Thyroid gland (tissue), 4 donors: Measurements from ENCODE around the gene TMEM51. TPM values are rescaled to one million over a fixed set of nuclear protein-coding genes. Genes with fewer than 3 reads are reported as not detected.
"Not testable (repeated sequence)": the region's sequence is repeated elsewhere in the genome, so short reads cannot be mapped to it uniquely, and the experiment has no call there.

Source experiments
- DNase-seq, 2 donors: peaks; one replicate each; pipeline ENCODE4 v3.0.0-alpha.2; 2019
- H3K27ac ChIP-seq, 3 donors: fragments of 200-600 bp; sonication (generic); 1 replicate in 2 of 3; 2 replicates in 1 of 3; pipeline ENCODE4 v1.5.1; 2016 to 2019; ENCODE audit warnings: mild to moderate bottlenecking in 1 of 3, moderate library complexity in 1 of 3
- H3K27me3 ChIP-seq: fragments of 200-600 bp; sonication (generic); one replicate; pipeline ENCODE4 v1.5.1; 2019
- H3K36me3 ChIP-seq, 2 donors: fragments of 200-600 bp; sonication (generic); one replicate each; pipeline ENCODE4 v1.5.1; 2016 to 2019
- H3K4me1 ChIP-seq, 2 donors: fragments of 200-600 bp; sonication (generic); one replicate each; pipeline ENCODE4 v1.5.1; 2017 to 2019
- H3K4me3 ChIP-seq, 3 donors: fragments of 200-600 bp; sonication (generic); replicated peaks in 1 of 3; 1 replicate in 2 of 3; 2 replicates in 1 of 3; pipeline ENCODE4 v1.5.1; 2016; ENCODE audit warnings: mild to moderate bottlenecking in 1 of 3
- H3K9me3 ChIP-seq: fragments of 200-600 bp; sonication (generic); one replicate; pipeline ENCODE4 v1.5.1; 2017
- POLR2A ChIP-seq, 2 donors: fragments of 450-650 bp; IDR thresholded peaks; one replicate each; pipeline ENCODE4 v1.6.1; 2017; ENCODE audit warnings: antibody characterized with exemption in 2 of 2, mild to moderate bottlenecking in 2 of 2, moderate library complexity in 1 of 2
- WGBS, 2 donors: methylation state at CpG; one replicate each; pipeline ENCODE4 v1.1.5; 2017; 5-methylcytosine and 5-hydroxymethylcytosine counted together
- intact Hi-C: fragments of 100-400 bp; cut with DNase I; formaldehyde crosslinking; loops from one replicate; pipeline ENCODE4 v1.15.1; 2023
- total RNA-seq, 4 donors: library from RNA; depleted of rRNA; stranded (reverse); fragments of >200 nt; gene quantifications; one replicate each; pipeline ENCODE4 v1.2.3, GENCODE V29; 2016
- TF ChIP-seq, protein P1 (sequence below), 6 experiments: fragments of 200-600 bp in 3 of 6; fragments of 450-650 bp in 3 of 6; sonication (generic) in 3 of 6; IDR thresholded peaks; one replicate each; pipeline ENCODE4 v1.5.1; 2016 to 2019; ENCODE audit warnings: antibody characterized with exemption in 6 of 6, mild to moderate bottlenecking in 2 of 6, inconsistent platforms in 1 of 6, moderate library complexity in 1 of 6

Gene TMEM51
- total RNA-seq, 4 donors from 2014 or later = 3.7 to 12.0 (median 6.4) TPM

DNA sequence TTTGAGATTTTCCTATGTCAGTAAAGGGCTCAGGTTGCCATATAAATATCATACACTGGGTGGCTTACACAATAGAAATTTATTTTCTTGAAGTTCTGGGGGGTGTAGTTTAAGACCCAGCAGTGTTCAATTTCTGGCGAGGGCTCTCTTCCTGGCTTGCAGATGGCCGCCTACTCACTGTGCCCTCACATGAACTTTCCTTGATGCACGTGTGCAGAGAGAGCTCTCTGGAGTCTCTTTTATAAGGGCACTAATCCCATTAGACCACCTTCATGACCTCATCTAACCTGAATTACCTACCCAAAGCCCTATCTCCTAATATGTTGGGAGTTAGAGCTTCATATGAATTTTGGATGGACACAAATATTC lies 21.1 kb downstream of the TMEM51 start:
- no peak overlapping the region for H3K27ac ChIP-seq
- WGBS, 2 donors = 48 to 66% methylated on average over 3 of the region's 3 CpGs

DNA sequence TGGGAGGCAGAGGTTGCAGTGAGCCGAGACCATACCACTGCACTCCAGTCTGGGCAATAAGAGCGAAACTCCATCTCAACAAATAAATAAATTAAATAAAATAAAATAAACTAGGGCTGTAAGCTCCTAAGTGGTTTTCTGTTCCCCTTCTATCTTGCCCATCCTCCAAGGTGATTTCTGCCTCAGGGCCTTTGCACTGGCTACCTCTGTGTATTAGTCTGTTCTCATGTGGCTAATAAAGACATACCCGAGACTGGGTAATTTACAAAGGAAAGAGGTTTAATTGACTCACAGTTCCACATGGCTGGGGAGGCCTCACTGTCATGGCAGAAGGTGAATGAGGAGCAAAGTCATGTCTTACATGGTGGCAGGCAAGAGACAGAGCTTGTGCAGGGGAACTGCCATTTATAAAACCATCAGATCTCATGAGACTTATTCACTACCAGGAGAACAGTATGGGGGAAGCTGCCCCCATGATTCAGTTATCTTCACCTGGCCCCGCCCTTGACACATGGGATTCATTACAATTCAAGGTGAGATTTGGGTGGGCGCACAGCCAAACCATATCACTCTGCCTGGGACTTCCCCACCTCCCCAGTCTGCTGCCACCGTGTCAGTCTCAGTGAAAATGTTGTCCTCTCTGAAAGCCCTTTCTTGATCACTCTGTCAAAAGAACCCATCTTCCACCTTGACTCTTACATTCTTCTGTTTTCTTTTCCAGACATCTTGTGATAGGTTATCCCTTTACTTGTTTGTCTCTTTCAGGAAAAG lies 22.0 kb downstream of the TMEM51 start:
- WGBS, 2 donors = 94 to 95% methylated on average over 6 of the region's 6 CpGs
- H3K4me3 ChIP-seq, DNase-seq, H3K27me3 ChIP-seq, H3K9me3 ChIP-seq, H3K27ac ChIP-seq, H3K36me3 ChIP-seq, intact Hi-C loops: not testable (repeated sequence)
- peaks cover 8 to 23% of the 10 kb centered on the region in 2 donors for H3K4me1 ChIP-seq

More for the DNA sequence above, 21.1 kb downstream of the TMEM51 start:
- no peak for TF ChIP-seq POLR2A (IDR thresholded peaks at IDR 0.05)
- TF ChIP-seq, protein P1, sequence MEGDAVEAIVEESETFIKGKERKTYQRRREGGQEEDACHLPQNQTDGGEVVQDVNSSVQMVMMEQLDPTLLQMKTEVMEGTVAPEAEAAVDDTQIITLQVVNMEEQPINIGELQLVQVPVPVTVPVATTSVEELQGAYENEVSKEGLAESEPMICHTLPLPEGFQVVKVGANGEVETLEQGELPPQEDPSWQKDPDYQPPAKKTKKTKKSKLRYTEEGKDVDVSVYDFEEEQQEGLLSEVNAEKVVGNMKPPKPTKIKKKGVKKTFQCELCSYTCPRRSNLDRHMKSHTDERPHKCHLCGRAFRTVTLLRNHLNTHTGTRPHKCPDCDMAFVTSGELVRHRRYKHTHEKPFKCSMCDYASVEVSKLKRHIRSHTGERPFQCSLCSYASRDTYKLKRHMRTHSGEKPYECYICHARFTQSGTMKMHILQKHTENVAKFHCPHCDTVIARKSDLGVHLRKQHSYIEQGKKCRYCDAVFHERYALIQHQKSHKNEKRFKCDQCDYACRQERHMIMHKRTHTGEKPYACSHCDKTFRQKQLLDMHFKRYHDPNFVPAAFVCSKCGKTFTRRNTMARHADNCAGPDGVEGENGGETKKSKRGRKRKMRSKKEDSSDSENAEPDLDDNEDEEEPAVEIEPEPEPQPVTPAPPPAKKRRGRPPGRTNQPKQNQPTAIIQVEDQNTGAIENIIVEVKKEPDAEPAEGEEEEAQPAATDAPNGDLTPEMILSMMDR (IDR thresholded peaks at IDR 0.05) = no peak
- Histone ChIP-seq H3K4me3 (no peak overlapping the region), H3K27me3 (no peaks in the 10 kb centered on the region), H3K36me3 (no peaks in the 10 kb centered on the region), H3K4me1 (peaks cover 8 to 23% of the 10 kb centered on the region in 2 donors), H3K9me3 (no peaks in the 10 kb centered on the region)
- no peak for DNase-seq
- intact Hi-C loops = no loop called here

DNA sequence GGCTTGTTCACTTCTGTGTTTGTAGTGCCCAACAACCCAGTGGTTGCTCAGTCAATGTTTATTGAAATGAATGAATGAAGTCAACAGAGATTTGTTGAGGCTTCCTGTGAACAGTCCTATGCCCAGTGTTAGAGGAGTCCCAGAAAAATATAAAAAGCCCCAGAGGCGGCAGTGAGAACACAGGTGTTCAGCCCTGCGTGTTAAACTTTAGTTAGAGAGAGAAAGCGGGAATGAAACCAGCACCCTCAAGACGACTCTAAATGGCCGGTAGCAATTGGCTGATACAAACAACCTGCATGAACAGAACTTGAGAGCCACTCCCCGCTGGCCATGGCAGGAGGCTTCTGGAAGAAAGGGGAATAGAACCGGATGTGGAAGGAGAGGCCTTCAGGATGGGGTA lies 22.6 kb downstream of the TMEM51 start:
- intact Hi-C loops = no loop called here
- 77 to 88% methylated on average over 7 of the region's 7 CpGs for WGBS, 2 donors
- Histone ChIP-seq H3K27me3 (no peaks in the 10 kb centered on the region), H3K9me3 (no peaks in the 10 kb centered on the region), H3K36me3 (no peaks in the 10 kb centered on the region), H3K27ac (no peak overlapping the region), H3K4me1 (peaks cover 8 to 23% of the 10 kb centered on the region in 2 donors), H3K4me3 (no peak overlapping the region)
- TF ChIP-seq POLR2A (IDR thresholded peaks at IDR 0.05) = no peak
- TF ChIP-seq, protein P1 (IDR thresholded peaks at IDR 0.05) = no peak
- DNase-seq = no peak

DNA sequence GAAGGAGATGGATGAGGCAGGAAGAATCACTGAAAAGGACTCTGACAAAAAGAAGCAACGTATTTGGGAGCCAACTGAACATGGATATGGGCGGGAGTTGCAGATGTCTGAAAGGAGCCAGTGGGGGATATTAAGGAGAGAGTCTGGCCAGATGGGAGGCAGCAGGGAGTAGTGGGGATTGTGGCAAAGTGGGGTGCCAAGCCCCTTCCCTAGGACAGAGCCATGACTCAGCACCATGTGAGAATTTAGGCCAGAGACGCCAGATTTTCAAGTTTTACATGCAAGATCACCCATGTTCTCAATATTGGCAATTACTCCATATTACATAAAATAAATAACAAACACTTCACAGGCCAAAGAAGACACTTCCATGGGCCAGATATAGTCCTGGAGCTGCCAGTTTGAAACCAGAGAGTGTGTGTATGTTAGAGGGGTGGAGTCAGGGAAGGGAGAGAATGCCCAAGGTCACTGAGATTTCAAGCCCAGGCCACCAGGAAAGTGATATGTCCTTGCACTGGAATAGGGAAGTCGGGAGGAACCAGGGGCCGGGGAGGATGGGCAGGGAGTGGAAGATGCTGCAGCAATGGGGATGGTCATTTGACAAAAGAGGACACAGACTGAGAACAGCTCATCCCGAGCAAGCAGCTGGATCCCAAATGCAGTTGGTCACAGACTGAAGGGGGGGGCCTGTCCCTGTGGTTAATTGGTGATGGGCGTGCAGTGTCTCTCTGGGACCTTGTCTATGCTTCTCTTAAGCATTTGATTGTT lies 23.5 kb downstream of the TMEM51 start:
- TF ChIP-seq POLR2A (IDR thresholded peaks at IDR 0.05) = no peak
- TF ChIP-seq, protein P1 (IDR thresholded peaks at IDR 0.05) = no peak
- WGBS, 2 donors = 77 to 78% methylated on average over 7 of the region's 7 CpGs
- Histone ChIP-seq H3K27me3 (no peaks in the 10 kb centered on the region), H3K27ac (no peak overlapping the region), H3K9me3 (no peaks in the 10 kb centered on the region), H3K4me3 (no peak overlapping the region), H3K4me1 (peaks cover 5 to 16% of the 10 kb centered on the region in 2 donors), H3K36me3 (no peaks in the 10 kb centered on the region)
- intact Hi-C loops = no loop called here
- DNase-seq = no peak

DNA sequence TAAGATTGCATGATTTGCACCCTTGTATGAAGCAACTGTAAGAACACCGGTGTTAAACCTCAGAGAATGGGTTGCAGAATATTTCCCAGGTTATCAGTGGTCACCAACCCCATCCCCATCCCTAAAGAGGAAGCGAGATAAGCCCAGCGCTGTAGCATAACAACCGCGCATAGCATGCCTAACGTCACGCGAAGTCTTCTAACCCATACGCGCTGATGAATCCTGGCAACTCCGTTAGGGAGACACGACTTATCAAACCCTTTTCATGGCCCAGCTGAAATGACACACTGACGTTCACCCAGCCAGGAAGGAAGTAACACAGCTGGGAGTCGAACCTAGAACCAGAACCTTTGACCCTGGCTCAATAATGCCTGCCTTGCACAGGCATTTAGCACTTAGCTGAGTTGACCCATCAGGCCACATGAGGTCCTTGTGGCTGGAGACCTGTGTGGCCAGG lies 24.2 kb downstream of the TMEM51 start:
- Histone ChIP-seq H3K4me3 (no peak overlapping the region), H3K36me3 (no peaks in the 10 kb centered on the region), H3K4me1 (peaks cover 0 to 10% of the 10 kb centered on the region in 2 donors), H3K27ac (no peak overlapping the region), H3K27me3 (no peaks in the 10 kb centered on the region), H3K9me3 (no peaks in the 10 kb centered on the region)
- DNase-seq = no peak
- intact Hi-C loops = no loop called here
- WGBS, 2 donors = 77 to 92% methylated on average over 14 of the region's 14 CpGs
- TF ChIP-seq, protein P1 (IDR thresholded peaks at IDR 0.05) = no peak
- no peak for TF ChIP-seq POLR2A (IDR thresholded peaks at IDR 0.05)
